ENCODE results near the gene NPR1.

NPR1 gene

DNA sequence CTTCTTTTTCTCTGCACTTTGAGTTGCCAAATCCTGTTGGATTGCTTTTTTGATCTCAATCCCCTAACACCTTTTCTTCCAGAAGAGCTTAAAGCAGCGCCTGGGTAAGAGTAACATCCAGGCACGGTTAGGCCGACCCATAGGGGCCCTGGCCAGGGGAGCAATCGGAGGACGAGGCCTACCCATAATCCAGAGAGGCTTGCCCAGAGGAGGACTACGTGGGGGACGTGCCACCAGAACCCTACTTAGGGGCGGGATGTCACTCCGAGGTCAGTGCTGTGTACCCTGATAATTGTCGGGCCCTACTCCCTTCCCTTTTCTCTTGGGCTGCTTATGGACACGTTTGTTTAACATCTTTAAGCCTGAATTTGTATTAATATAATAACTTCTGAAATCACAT is 36.3 kb upstream of the NPR1 start:
- TF ChIP-seq, protein P1, sequence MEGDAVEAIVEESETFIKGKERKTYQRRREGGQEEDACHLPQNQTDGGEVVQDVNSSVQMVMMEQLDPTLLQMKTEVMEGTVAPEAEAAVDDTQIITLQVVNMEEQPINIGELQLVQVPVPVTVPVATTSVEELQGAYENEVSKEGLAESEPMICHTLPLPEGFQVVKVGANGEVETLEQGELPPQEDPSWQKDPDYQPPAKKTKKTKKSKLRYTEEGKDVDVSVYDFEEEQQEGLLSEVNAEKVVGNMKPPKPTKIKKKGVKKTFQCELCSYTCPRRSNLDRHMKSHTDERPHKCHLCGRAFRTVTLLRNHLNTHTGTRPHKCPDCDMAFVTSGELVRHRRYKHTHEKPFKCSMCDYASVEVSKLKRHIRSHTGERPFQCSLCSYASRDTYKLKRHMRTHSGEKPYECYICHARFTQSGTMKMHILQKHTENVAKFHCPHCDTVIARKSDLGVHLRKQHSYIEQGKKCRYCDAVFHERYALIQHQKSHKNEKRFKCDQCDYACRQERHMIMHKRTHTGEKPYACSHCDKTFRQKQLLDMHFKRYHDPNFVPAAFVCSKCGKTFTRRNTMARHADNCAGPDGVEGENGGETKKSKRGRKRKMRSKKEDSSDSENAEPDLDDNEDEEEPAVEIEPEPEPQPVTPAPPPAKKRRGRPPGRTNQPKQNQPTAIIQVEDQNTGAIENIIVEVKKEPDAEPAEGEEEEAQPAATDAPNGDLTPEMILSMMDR (IDR thresholded peaks at IDR 0.05; ENCODE audit: low read depth, low read length) = no peak
- H3K4me3 ChIP-seq (replicated peaks in 1 of 2; ENCODE audit: low read depth in 2 of 2, low read length in 2 of 2) = no peak overlapping the region
- DNase-seq (ENCODE audit: low read depth in 2 of 2) = no peak

DNA sequence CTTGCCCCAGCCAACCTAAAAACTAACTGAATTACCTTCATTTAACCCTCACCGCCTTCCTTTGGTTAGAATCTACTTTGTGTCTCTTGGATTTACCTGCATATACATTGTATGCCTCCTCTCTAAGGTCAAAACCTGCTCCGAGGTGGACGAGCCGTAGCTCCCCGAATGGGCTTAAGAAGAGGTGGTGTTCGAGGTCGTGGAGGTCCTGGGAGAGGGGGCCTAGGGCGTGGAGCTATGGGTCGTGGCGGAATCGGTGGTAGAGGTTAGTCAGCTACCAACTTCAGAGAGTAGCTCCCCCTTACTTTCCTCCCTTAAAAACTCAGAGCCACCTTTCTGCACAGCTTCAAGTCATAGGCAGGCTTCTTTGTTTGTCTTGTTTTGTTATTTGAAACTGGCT is 35.4 kb upstream of the NPR1 start:
- DNase-seq (ENCODE audit: low read depth in 2 of 2) = no peak
- H3K4me3 ChIP-seq (replicated peaks in 1 of 2; ENCODE audit: low read depth in 2 of 2, low read length in 2 of 2) = no peak overlapping the region
- TF ChIP-seq, protein P1 (IDR thresholded peaks at IDR 0.05; ENCODE audit: low read depth, low read length) = no peak

DNA sequence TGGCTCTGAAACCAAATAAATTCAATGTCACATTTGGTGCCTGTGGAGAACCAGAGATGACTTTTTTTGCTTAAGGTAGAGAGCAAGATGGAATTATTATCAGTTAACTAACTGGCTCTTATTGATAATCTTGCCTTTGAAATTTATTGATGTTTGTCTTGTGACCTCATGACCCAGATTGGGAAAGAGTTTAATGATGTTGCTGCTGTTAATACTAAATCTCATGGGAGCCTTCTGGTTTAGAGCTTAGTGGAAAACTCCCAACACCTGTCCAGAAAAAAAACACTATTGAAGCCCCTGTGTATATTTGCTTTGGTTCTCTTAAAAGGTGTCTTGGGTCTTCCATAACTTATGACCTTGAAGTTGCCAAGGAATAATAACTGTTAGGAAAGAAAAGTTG is 34.7 kb upstream of the NPR1 start:
- TF ChIP-seq, protein P1 (IDR thresholded peaks at IDR 0.05; ENCODE audit: low read depth, low read length) = no peak
- no peak overlapping the region for H3K4me3 ChIP-seq (replicated peaks in 1 of 2; ENCODE audit: low read depth in 2 of 2, low read length in 2 of 2)

DNA sequence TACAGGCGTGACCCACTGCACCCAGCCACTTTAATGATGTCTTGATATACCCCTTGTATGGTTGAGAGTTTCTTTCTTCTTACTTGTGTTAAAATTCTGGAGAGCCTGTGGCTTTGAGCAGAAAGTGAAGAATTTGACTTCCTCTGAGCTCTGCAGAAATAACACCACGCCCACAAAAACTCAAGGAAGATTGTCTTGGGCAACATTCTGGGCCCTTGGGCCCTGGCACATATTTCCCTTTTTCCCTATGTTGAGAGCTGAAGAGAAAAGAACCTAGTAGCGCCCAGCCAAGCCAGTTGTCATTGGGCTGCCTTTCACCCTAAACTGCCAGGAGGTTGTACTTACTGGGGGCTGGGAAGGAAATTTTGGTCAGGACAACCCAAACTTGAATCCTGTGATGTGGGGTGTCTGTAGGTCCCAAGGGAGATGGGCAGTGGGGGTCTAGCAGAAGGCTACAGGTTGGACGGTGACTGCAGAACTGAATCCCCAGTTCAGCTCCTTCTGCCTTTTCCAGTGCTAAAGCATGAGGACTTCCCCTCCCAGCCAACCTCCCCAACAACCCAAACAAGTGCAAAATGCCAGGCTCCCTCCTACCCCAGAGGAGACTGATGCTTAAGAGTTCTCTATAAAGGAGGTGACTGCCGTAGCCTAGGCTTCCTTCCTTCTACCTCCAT is 31.7 kb upstream of the NPR1 start:
- no peak for DNase-seq (ENCODE audit: low read depth in 2 of 2)
- H3K4me3 ChIP-seq (replicated peaks in 1 of 2; ENCODE audit: low read depth in 2 of 2, low read length in 2 of 2) = no peak overlapping the region
- TF ChIP-seq, protein P1 (IDR thresholded peaks at IDR 0.05; ENCODE audit: low read depth, low read length) = no peak

More for the DNA sequence above, 34.7 kb upstream of the NPR1 start:
- no peak for DNase-seq (ENCODE audit: low read depth in 2 of 2)

DNA sequence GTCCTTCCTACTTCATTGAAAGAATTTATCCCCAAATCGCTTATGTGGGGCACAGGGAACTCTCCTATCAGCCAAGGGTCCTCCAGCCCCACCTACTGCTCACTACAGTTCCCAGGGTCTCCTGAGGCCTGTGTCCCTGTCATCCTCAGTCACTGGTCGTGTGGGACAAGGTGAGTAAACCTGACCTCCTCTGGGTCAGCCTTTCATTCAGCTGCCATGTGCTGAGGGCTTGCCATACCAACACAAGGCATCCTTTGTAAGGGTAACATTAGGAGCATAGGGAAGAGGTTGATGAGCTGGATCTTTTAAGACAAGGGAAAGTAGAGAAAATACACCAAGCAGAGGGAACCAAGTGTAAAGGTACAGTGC is 31.2 kb upstream of the NPR1 start:
- no peak for DNase-seq (ENCODE audit: low read depth in 2 of 2)
- TF ChIP-seq, protein P1 (IDR thresholded peaks at IDR 0.05; ENCODE audit: low read depth, low read length) = no peak
- H3K4me3 ChIP-seq (replicated peaks in 1 of 2; ENCODE audit: low read depth in 2 of 2, low read length in 2 of 2) = no peak overlapping the region

DNA sequence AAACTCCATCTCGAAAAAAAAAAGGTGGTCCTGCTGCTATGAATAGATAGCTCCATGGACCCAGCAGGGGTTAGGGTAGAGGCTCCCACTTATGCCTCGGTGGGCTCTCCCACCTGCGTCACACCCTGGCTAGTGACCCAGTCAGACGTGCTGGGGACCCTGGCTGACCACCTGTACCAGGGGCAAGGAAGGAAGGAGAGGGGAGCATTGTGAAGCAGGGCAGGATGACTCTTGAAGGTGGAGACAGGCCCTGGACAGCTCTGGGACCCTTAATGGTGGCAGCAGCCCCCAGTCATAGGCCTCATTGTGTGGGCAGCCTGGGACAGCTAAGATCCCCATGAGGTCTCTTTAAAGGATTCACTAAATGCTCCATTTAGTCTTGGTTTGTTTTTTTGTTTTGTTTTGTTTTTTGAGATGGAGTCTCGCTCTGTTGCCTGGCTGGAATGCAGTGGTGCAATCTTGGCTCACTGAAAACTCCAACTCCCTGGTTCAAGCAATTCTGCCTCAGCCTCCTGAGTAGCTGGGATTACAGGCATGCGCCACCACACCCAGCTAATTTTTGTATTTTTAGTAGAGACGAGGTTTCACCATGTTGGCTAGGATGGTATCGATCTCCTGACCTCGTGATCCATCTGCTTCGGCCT is 30.4 kb upstream of the NPR1 start:
- H3K4me3 ChIP-seq (replicated peaks in 1 of 2; ENCODE audit: low read depth in 2 of 2, low read length in 2 of 2) = no peak overlapping the region
- TF ChIP-seq, protein P1 (IDR thresholded peaks at IDR 0.05; ENCODE audit: low read depth, low read length) = no peak
- no peak for DNase-seq (ENCODE audit: low read depth in 2 of 2)

Measured in cardiac fibroblast (primary cell).